DND-41 (cell line): Measurements from ENCODE around the gene PLCB3.
A peak's percentile ranks its signal among the peaks of the same experiment; 100 is the strongest.

Experiments used
- ATAC-seq: fragments of 200-7000 bp; cut with Tn5 transposase; 3 replicates; pipeline ENCODE4 v1.9.1; 2021; ENCODE audit warnings: low read depth; ENCODE audit not compliant: insufficient read depth
- DNase-seq: peaks from one replicate; pipeline ENCODE4 v3.0.0-alpha.2; 2020
- H2AFZ ChIP-seq: 2 replicates; pipeline ENCODE4 v1.6.0; 2012; ENCODE audit warnings: low read depth, low read length
- H3K27ac ChIP-seq: 2 replicates; pipeline ENCODE4 v1.5.1; 2012; ENCODE audit warnings: low read length, inconsistent platforms
- H3K27me3 ChIP-seq: fragments of 200-600 bp; sonication (generic); 2 replicates; pipeline ENCODE4 v1.6.0; 2012; ENCODE audit warnings: low read length, mild to moderate bottlenecking, inconsistent platforms; ENCODE audit not compliant: insufficient read depth, poor library complexity
- H3K36me3 ChIP-seq: 2 replicates; pipeline ENCODE4 v1.5.1; 2012; ENCODE audit warnings: low read length, inconsistent platforms; ENCODE audit not compliant: insufficient read depth
- H3K4me1 ChIP-seq: 2 replicates; pipeline ENCODE4 v1.5.1; 2012; ENCODE audit warnings: mild to moderate bottlenecking, low read length; ENCODE audit not compliant: insufficient read depth
- H3K4me2 ChIP-seq: 2 replicates; pipeline ENCODE4 v1.6.0; 2012; ENCODE audit warnings: mild to moderate bottlenecking, moderate library complexity, low read length, inconsistent platforms; ENCODE audit not compliant: insufficient read depth
- H3K4me3 ChIP-seq, 2 experiments: fragments of 200-600 bp in 1 of 2; shearing (Covaris generic) in 1 of 2; 2 replicates each; pipeline ENCODE4 v1.5.1; 2012 to 2016; ENCODE audit warnings: inconsistent platforms in 2 of 2, low read length in 2 of 2, mild to moderate bottlenecking in 2 of 2, low read depth in 1 of 2, moderate library complexity in 1 of 2
- H3K79me2 ChIP-seq: 2 replicates; pipeline ENCODE4 v1.6.0; 2012; ENCODE audit warnings: low read length, inconsistent platforms; ENCODE audit not compliant: insufficient read depth
- H3K9ac ChIP-seq: 2 replicates; pipeline ENCODE4 v1.6.0; 2012; ENCODE audit warnings: low read depth, mild to moderate bottlenecking, inconsistent platforms, low read length, moderate library complexity
- H3K9me3 ChIP-seq: 2 replicates; pipeline ENCODE4 v1.5.1; 2012; ENCODE audit warnings: low read length, moderate library complexity, mild to moderate bottlenecking, inconsistent platforms; ENCODE audit not compliant: insufficient read depth, severe bottlenecking
- H4K20me1 ChIP-seq: 2 replicates; pipeline ENCODE4 v1.6.0; 2012; ENCODE audit warnings: low read length; ENCODE audit not compliant: insufficient read depth
- CTCF ChIP-seq: IDR thresholded peaks from 2 replicates; pipeline ENCODE4 v1.5.1; 2012; ENCODE audit warnings: borderline replicate concordance, low read length, moderate library complexity, mild to moderate bottlenecking; ENCODE audit not compliant: poor library complexity, severe bottlenecking; ENCODE audit errors: extremely low read depth
- EZH2 ChIP-seq: IDR thresholded peaks from 3 replicates; pipeline ENCODE4 v1.6.1; 2012; ENCODE audit warnings: borderline replicate concordance, low read depth, mild to moderate bottlenecking, moderate library complexity, low read length, inconsistent platforms; ENCODE audit not compliant: severe bottlenecking

The PLCB3 gene

DNA sequence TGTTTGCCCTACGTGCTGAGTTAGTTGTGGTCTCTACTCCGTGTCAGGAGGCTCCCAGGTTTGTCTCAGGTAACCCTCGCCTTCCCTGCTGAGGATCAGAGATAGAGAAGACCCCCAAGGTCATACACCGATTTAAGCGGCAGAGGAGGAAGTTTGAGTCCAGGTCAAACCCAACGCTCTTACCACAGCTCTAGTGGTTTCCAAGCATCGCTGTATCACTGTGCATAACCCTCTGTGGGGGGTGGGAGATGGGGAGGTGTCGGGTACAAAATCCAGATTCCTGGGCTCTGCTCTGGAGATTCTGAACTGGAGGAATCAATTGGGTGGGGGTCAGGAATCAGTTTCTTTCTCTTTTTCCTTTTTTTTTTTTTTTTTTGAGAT, 20.4 kb upstream of the PLCB3 start:
- peak overlapping the region; percentile 78 for H3K9ac ChIP-seq
- H3K4me1 ChIP-seq: peaks cover 78% of the 10 kb centered on the region

DNA sequence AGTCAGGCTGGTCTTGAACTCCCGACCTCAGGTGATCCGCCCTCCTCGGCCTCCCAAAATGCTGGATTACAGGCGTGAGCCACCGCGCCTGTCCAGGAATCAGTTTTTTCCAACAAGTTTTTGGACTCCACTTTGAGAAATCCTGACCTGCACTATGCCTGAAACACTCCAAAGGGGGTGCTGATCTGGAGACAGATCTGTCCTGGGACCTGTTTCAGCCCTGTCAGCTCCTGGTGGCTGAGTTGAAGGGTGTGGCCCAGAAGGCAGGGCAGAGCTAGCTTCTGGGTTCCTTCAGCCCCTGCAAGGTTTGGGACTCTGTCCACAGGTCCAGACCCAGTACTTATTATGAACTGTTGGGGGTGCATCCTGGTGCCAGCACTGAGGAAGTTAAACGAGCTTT, 19.8 kb upstream of the PLCB3 start:
- Histone ChIP-seq H3K36me3 (peaks cover 12% of the 10 kb centered on the region), H3K79me2 (peaks cover 31% of the 10 kb centered on the region), H3K27me3 (no peaks in the 10 kb centered on the region), H3K4me2 (peak overlapping the region; percentile 95), H3K4me3 (no peak overlapping the region), H2AFZ (no peak overlapping the region), H3K9me3 (no peaks in the 10 kb centered on the region), H4K20me1 (peaks cover 13% of the 10 kb centered on the region), H3K4me1 (peaks cover 78% of the 10 kb centered on the region), H3K27ac (no peak overlapping the region), H3K9ac (peak overlapping the region; percentile 78; the same call in 1 of the 2 replicates)
- TF ChIP-seq EZH2 (no peak), CTCF (no peak)
- DNase-seq (no peak), ATAC-seq (no peak)

More for the DNA sequence above, 20.4 kb upstream of the PLCB3 start:
- Histone ChIP-seq H4K20me1 (peaks cover 10% of the 10 kb centered on the region), H3K9me3 (no peaks in the 10 kb centered on the region), H3K27me3 (no peaks in the 10 kb centered on the region), H2AFZ (peak overlapping the region; percentile 78), H3K27ac (peak overlapping the region; percentile 75), H3K36me3 (peaks cover 9% of the 10 kb centered on the region), H3K79me2 (peaks cover 33% of the 10 kb centered on the region), H3K4me2 (peak overlapping the region; percentile 95), H3K4me3 (peak overlapping the region; percentile 53 to 64)
- DNase-seq (no peak), ATAC-seq (no peak)
- TF ChIP-seq EZH2 (no peak), CTCF (no peak)

DNA sequence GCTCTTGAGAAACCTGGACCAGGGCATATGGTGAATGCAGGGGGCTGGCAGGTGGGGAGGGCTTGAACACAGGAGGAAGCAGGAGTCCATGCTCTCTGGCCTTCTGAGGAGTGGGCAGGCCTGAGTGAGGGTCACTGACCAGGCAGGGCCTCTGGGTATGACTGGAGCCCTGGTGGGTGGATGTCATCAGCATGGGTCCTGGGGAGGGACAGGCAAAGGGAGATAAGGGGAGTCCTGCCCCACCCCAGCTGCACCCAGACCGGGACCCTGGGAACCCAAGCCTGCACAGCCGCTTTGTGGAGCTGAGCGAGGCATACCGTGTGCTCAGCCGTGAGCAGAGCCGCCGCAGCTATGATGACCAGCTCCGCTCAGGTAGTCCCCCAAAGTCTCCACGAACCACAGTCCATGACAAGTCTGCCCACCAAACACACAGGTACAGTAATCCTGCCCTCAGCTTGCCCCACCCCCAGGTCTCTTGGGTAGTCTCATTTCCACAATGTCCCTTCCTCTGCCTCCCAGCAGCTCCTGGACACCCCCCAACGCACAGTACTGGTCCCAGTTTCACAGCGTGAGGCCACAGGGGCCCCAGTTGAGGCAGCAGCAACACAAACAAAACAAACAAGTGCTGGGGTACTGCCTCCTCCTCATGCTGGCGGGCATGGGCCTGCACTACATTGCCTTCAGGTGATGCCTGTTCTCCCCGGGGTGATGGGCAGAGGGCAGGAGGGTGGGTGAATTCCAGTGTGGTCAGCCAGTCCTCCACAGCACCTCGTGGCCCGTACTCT, 19.0 kb upstream of the PLCB3 start:
- no peak overlapping the region for H3K27ac ChIP-seq
- H3K27me3 ChIP-seq: no peaks in the 10 kb centered on the region
- peaks cover 13% of the 10 kb centered on the region for H4K20me1 ChIP-seq
- H3K9me3 ChIP-seq: no peaks in the 10 kb centered on the region
- peaks cover 23% of the 10 kb centered on the region for H3K79me2 ChIP-seq
- peaks cover 70% of the 10 kb centered on the region for H3K4me1 ChIP-seq
- no peak for TF ChIP-seq CTCF
- no peak for TF ChIP-seq EZH2
- ATAC-seq: no peak
- H3K36me3 ChIP-seq: peaks cover 16% of the 10 kb centered on the region
- H2AFZ ChIP-seq: no peak overlapping the region
- no peak for DNase-seq
- no peak overlapping the region for H3K9ac ChIP-seq
- H3K4me3 ChIP-seq: no peak overlapping the region
- peak overlapping the region; percentile 95 for H3K4me2 ChIP-seq
